Gastrocnemius medialis (tissue), 4 donors: ENCODE results near the gene DUS1L.

ENCODE experiments used
- POLR2A ChIP-seq, 2 donors: fragments of 450-650 bp; IDR thresholded peaks; one replicate each; pipeline ENCODE4 v1.6.1; 2017; ENCODE audit warnings: antibody characterized with exemption in 2 of 2, mild to moderate bottlenecking in 2 of 2, moderate library complexity in 2 of 2
- TF ChIP-seq, protein P1 (sequence below), 5 experiments: fragments of 450-650 bp in 3 of 5; fragments of 200-600 bp in 2 of 5; sonication (generic) in 2 of 5; IDR thresholded peaks in 4 of 5; conservative IDR thresholded peaks in 1 of 5; 1 replicate in 4 of 5; 2 replicates in 1 of 5; pipeline ENCODE4 v1.5.1; 2016 to 2019; ENCODE audit warnings: antibody characterized with exemption in 5 of 5, mild to moderate bottlenecking in 3 of 5, moderate library complexity in 3 of 5

DNA sequence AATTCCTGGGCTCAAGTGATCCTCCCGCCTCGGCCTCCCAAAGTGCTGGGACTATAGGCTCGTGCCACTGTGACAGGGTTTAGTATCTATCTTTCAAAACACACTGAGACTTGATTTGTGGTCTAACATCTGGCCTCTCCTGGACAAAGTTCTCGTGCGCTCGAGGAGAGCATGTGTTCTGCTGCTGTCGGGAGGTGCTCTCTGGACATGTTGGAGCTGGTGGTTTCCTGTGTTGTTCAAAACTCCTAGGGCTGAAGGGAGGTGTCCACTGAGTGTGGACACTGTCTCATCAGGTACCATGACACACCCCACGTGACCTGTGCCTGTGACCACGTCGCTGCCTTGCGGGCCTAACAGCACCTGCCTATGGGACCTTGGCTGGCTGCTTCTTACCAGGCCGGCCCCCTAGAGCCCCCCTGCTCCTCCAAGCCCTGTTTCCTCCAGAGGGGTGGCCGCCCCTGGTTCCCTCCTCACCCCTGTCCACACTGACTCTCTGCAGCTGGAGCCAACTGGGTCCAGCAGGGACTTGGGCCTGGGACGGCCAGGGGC lies 19.6 kb downstream of the DUS1L start:
- TF ChIP-seq, protein P1, sequence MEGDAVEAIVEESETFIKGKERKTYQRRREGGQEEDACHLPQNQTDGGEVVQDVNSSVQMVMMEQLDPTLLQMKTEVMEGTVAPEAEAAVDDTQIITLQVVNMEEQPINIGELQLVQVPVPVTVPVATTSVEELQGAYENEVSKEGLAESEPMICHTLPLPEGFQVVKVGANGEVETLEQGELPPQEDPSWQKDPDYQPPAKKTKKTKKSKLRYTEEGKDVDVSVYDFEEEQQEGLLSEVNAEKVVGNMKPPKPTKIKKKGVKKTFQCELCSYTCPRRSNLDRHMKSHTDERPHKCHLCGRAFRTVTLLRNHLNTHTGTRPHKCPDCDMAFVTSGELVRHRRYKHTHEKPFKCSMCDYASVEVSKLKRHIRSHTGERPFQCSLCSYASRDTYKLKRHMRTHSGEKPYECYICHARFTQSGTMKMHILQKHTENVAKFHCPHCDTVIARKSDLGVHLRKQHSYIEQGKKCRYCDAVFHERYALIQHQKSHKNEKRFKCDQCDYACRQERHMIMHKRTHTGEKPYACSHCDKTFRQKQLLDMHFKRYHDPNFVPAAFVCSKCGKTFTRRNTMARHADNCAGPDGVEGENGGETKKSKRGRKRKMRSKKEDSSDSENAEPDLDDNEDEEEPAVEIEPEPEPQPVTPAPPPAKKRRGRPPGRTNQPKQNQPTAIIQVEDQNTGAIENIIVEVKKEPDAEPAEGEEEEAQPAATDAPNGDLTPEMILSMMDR (IDR thresholded peaks at IDR 0.05 in 4 of 5, conservative IDR thresholded peaks at IDR 0.05 in 1 of 5): no peak
- no peak for TF ChIP-seq POLR2A (IDR thresholded peaks at IDR 0.05)
